T-helper 22 cell (primary cell): ENCODE measurements around the gene PCSK5.

ENCODE experiments used
- DNase-seq: peaks from one replicate; pipeline ENCODE4 v3.0.0-alpha.2; 2020; ENCODE audit warnings: low read depth

Gene PCSK5

DNA sequence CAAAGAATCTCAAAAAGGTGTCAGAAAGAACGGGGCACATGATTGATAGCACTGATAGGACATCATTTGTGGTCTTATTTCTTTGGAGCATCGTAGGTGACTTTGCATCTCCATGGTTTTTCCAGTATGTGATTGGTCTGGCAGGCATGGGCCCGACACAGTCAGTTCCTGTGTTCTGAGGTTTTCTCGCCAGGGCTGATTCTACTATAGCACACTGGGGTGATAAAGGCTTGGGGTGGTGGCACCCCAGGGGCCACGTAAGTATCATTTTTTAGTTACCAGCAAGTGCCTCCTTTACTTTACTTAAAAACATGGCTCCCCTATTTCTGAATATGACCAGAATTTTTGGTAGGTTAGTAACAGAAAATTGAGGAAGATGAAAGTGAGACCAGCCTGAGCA is 301.0 kb downstream of the PCSK5 start:
- no peak for DNase-seq

DNA sequence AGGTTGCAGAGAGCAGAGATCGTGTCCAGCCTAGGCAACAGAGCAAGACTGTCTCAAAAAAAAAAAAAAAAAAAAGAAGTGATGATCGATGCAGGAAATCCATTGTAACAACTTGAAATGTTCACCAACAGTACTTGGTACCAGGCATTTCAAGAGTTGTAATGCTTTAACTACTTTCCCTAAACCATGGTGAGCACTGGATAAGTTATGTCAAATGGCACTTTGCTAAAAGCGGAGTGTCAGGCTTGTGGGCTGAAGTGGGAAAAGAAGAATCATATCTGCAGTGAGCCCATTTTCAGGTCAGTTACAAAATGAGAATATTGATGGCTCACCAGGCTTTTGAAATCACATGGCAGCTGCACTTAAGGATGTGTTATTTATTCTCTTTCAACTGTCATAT is 301.5 kb downstream of the PCSK5 start:
- DNase-seq = no peak

DNA sequence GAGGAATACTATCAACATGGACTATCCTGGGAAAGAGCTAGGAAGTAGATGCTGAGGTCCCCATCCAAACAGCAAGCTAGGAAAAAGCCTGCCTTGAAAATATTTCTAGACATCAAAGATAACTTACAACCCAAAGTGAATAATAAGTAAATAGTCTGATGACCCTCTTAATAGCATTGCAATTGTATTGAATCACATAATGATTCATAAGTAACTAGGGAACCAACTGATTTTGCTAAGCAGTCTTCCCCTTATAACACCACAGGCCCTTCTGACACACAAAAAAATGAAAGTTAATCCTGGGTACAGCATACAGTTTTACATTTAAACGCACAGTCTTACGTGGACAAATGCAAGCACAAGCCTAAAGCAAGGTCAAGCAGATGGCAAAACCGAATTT is 304.4 kb downstream of the PCSK5 start:
- no peak for DNase-seq

DNA sequence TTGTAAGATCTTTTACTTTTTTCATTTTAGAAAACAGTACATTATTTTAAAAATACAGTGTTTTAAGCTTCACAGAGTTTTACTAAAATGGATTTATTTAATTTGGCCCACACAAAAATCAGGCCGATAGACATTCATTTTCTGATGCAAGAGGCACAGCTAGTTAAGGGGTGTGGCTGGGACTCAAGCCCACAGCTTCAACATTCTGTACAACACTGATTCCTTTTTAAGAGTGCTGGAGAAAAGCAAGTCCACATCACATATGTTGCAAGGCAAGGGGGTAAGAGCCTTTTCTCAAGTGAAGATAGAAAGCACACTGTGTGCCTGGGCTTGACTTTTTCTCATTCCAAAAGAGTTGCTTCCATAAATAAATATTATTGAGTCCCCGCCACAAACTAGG is 307.9 kb downstream of the PCSK5 start:
- DNase-seq = no peak

DNA sequence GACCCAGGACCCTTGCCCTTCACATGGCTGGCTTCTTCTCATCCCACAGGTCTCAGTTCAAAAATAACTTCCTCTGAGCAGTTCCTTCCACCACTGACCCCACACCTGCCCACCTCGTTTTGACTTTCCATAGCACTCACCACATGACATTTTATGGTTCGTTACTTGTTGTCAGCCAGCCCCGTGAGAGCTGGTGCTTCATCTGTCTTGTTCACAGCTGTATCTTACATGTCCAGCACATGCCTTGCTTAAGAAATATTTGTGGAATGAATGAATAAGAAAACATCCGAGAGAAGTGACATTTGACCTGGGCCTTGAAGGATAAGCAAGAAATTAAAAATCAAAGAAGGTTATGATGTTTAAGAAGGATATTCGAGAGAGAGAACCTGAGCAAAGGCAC is 309.8 kb downstream of the PCSK5 start:
- no peak for DNase-seq

DNA sequence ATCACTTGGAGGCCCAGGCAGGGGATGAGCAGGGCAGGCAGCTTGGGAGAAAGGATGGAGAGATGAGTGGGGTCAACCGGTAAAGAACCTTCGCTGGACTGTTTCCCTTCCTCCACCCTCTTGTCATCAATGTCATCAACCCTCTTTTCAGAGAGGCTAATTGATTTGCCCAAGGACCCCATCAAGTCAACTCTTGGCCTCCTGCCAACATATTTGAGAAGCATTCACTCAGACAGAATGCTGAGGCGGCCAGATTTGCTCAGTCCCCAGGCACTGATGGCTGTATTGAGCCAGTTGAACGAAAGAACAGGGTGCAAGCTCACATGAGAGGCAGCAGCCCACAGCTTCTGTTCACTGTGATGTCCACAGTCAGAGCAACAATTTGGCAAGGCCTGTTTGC is 310.3 kb downstream of the PCSK5 start:
- DNase-seq = no peak

DNA sequence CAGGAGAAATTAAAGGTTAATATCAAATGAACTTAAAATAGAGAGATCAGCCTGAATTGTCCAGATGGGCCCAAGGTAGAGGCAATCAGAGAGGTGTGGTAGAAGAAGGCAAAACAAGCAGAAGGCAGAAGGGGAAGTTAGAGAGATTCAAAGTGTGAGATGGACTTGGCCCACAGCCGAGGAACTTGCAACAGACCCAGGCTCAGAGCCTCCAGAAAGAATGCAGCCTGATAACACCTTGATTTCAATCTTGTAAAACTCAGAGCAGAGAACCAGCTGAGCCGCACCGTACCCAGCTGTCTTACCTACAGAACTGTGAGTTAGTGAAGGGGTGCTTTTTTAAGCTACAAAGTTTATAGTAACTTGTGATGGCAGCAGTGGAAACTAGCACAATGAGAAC is 312.9 kb downstream of the PCSK5 start:
- no peak for DNase-seq

DNA sequence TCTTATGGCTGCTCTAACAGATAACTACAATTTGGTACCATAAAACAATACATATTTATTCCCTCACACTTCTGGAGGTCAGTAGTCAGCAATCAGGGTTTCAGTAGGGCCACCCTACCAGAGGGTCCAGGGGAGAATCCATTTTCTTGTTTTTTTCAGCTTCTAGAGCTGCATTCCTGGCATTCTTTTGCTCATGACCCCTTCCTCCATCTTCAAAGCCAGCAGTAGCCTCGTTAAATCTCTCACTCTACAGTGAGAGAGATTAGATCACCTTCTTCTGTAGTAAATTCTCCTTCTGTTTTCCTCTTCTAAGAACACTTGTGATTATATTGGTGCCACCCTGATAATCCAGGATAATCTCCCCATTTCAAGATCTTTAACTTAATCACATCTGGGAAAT is 316.3 kb downstream of the PCSK5 start:
- DNase-seq = no peak

DNA sequence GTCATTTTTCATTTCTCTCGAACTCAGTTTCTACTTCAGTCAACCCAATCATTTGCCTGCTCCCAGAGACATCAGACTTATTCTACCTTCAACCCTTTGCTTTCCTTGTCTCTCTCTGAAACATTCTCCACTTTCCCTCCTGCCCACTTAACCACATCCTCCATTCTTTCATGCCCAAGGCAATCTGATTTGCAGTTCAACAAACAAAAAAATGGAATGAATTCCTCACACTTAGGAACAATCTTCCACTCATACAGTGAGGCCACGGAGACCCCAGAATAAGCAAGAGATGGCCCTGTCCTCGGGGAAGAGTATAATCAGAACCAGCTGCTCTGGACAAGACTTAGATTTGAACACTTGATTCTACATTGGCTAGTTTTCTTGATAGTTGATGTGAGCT is 323.3 kb downstream of the PCSK5 start:
- DNase-seq = no peak

DNA sequence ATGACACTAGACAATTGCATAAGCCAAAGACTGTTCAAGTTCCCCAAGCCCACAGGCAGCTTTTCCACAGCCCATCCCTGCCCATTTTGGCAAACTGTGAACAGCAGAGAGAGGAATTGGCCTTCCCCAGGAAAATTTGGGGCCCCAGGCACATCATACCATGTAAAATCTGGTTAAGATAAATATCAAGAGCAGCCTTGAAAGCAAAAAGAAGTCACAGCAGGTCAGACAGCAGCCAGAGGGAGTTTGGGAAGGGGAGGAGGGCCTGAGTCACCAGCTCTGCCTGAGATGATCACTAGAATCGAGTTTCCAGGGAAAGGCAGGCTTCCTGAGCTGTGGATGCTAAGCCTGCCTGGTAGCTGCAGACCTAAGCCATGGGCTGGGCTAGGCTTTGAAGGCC is 324.6 kb downstream of the PCSK5 start:
- DNase-seq = no peak

DNA sequence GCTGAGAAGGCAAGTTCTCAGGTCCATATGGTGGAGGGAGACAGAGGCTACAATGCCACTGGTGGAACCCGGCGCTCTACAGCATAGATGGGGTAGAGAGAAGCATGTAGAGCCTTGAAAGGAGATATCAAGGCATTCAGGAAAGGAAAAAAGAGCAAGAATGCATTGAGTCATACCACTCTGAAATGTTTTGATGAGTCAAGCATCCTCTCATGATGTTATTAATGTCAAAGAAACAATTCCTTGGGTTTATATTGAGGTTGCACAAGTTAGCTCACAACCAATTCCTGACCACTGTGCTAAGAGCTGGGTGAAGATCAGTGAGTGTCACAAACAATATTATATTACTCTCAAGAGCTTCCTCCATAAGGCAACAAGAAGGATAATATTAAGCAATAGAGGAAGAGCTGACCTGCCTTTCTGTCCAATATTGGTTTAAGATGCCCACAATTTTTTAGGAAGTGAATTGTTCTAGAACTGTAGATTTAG is 325.7 kb downstream of the PCSK5 start:
- DNase-seq = no peak

DNA sequence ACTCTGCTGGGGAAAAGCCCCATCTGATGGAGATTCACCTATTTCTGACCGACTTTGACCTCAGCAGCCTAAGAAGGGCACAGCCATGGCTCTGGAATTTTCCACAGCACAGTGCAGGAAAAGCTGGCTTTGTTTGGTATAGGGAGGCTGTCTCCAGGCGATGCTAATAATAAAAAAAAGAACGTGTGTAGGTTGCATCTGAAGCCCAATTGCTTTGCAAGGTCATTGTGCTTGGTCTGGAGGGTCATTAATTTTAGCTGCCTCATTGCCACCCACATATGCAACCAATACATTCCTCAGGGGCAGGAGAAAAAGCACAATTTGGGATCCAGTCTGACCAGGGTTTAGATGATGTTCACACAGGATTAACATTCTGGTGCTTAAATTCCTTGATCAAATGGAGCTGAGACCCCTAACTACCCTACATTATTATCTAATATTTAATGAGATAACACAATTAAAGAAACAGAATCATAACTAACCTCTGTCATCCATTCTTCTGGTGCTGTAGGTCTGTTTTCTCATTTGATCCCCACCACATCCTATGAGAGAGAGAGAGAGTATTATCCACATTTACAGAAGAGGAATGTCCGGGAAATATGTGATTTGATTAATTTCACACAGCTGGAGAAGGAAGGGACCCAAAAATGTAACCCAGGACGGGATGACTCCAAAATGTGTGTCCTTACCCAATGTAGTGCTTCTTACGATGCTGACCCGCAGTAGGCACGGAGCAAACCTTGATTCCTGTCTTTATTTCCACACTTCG is 327.8 kb downstream of the PCSK5 start:
- no peak for DNase-seq

DNA sequence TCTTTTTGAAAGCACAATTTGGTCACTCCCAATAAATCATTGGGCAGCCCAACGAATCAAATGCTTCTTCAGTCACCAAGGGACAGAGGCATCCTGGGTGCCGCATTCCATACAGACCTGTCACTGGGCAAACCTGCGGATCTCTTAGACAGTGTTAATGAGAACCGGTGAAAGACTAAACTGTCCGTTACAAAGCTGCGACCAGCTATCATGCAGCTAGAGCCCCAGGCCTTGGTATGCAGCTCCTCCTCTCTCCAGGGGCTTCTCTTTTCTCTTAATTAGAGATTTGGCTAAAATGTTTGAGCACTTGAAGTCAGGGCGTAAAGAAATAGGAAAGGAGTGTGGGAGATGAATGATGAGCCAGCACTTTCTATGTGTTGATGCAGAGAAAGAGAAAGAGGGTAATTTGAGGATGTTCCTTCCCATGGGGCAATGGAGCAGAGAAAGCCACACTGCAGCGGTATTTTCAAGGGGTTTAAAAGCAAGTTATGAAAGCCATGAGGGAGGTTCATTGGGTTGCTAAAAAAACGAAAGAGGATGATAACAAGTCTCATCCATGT is 328.5 kb downstream of the PCSK5 start:
- no peak for DNase-seq

DNA sequence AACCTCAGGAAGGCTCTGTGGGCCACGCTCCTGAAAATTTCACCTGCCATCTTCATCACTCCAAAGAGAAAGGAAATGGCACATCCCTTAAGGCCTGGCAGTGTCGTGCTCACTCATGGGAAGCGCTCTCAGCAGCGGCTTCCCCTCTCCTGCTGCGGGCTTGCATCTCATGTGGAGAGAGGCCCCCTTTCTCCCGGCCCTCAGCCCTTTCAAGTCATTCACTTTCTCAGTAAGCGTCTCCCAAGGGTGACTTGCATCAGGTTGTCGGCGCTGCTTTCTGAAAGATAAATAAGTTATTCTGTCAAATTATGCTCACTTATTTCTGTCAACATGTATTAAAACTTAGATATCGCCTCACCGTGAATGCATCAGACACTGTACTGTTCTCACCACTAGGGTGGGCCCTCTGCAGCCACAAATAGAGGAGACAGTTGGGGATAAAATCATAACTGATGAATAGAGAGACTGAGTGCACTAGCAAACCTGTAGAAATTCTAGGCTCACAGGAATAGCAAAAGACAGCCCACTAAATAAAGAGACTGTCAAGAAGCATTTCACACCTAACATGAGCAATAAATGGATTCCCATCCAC is 329.2 kb downstream of the PCSK5 start:
- no peak for DNase-seq

DNA sequence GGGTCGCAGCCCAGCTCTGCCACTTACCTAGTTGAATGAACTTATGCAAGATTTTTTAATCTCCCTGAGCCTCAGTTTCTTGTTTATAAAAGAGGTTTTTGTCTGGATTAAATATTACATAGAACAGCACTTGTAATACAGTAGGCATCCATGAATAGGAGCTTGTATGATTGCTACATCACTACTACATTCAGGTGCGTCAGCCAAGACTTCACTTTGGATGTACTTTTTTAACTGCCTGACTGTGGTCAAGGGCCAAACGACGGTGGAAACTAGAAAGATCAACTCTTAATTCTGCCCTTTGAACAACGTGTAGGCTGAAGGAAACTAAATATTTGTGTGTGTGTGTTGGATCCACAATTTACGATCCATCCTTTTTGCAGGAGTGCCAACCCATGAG is 330.9 kb downstream of the PCSK5 start:
- no peak for DNase-seq

DNA sequence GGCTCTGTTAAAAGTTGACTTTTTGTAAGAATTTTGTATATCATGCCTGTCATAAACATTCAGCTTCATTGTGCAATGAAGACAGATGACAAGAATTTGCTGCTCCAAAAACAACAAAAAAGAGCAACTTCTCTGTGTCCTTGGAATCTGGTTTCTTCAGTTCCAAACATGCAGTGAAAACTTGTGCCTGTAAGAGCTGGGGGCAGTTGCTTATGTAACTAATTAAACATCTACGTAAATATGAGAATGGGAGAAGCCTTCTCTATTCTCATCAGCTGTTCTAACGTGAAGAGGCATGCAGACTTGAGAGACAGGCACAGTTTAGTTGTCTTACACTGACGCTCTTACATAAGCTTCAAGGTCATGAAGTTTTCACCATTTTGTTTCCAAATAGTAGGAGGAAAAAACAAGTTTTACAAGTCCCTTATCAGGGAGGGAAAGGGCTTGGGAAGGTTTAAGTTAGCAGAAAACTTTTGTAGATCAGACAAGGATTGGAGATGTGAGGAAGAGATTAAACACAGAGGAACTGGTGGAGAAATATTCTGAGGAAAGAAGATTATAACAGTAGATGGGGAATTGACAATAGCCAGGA is 333.4 kb downstream of the PCSK5 start:
- DNase-seq = no peak

DNA sequence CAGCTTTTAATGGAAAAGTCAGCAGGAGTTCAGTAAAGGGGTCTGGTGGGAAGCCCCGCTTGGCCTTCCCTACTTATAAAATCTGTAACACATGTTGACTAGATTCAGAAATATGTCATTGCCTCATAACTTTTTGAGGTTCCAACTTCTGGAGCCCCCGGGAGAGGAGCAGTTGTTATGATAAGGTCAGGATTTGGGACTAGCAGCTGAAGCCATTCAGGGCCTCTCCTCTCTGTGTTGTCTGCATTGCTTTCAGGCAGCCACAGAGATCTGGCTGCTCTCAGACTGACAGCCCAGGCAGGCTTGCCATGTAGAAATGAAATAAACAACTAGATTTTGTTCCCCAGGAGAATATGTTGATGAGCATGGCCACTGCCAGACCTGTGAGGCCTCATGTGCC is 336.7 kb downstream of the PCSK5 start:
- DNase-seq = no peak

DNA sequence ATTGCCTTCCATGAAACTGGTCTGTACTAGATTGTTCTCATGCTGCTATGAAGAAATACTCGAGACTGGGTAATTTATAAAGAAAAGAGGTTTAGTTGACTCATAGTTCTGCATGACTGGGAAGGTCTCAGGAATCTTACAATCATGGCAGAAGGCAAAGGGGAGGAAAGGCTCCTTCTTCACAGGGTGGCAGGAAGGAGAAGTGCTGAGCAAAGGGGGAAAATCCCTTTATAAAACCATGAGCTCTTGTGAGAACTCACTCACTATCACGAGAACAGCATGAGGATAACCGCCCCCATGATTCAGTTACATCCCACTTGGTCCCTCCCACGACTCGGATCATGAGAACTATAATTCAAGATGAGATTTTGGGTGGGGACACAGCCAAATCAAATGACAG is 340.5 kb downstream of the PCSK5 start:
- no peak for DNase-seq

DNA sequence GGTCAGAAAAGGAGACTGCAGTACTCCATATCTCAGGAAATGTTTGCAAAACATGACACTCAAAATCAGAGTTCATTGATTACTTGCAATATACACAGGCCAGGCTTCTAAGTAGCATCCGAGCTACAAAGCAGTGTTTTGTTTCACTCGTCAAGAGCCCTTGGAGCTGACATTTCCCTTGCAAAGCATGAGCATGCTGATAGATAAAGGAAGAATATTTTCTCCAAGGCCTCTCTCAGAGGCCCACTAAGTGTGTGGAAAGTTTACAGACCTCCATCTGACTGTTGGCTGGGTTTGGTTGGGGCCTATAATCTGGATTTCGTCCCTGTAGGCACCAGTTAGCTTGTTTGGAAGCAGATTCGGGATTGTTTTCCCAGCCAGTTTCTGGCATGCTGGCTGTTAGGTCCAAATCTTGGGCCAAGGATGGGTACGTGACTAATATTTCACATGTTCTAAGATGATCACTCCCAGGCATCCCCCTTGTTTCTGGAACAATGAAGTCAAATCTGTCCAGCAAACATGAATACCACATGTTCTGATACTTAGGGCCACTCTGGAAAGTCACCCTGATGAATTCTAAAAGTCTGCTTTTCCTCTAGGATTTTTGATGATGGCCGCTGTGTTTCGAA is 342.5 kb downstream of the PCSK5 start:
- DNase-seq = no peak

DNA sequence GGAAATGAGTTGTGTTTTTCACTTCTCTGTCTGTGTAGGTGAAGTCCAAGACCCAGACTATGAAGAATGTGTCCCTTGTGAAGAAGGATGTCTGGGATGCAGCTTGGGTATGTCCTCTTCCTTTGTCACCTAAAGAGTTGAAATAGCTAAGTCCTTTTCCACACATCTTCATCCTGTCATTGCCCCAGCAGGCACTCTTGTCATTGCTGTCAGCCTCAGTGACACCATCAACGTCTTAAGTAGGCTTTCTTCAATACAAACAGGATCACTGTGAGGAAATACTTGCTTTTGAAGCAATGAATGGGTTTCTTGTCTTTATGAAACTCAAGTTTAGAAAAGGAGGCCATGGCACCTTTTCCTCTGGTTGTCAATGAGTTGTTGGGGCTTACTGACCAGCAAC is 350.1 kb downstream of the PCSK5 start:
- no peak for DNase-seq

DNA sequence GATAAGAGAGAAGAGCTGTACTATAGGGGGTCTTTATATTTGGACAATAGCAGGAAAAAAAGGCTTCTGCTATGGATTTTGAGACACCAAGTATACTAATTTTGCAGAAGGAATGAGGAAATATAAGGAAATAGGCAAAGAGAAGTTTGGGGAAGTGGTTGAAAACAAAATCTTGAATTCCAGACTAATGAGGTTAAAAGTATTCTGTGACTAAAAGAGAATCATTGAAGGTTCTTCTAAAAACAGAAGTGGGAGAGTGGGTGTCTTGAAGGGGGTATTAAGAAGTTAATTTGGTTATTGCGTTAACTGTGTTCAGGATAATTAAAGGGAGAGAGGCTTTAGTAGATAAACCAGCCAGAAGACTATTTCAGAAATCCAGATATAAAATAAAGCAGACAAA is 355.0 kb downstream of the PCSK5 start:
- DNase-seq = no peak

DNA sequence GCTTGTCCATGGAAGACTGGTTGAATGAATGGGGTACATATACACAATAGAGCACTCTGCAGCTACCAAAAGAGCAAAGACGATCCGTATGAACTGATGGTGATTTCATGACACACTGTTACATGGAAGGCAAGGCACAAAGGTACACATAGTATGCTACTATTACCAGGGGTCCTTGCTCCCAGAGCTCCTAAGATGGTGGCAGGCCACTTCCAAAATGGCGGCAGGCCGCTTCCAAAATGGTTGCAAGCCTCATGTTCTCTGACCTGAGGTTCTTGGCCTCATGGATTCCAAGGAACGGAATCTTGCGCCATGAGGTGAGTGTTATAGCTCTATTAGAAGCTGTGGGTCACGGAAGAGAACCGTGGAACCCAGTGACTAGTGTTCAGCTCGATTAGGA is 356.2 kb downstream of the PCSK5 start:
- no peak for DNase-seq

DNA sequence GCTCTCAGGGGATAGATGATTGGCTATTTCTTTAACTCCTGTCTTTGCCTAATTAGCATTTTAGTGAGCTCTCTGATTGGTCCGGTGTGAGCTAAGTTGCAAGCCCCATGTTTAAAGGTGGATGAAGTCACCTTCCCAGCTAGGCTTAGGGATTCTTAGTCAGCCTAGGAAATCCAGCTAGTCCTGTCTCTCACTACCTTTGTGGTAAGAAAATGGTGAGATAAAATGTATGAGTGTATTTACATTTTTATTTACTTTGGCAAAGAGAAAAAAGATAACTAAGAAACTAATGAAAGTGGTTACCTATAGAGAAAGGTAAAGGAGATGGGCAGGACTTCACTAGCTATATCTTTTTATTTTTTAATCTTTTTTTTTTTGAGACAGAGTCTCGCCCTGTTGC is 357.0 kb downstream of the PCSK5 start:
- DNase-seq = no peak
